Neural progenitor cell (in vitro differentiated cells): ENCODE data around the gene DRAXIN. TPM values are rescaled to one million over a fixed set of nuclear protein-coding genes. Genes with fewer than 3 reads are reported as not detected.
A peak's percentile ranks its signal among the peaks of the same experiment; 100 is the strongest.

Experiments
- DNase-seq: peaks from one replicate; pipeline ENCODE4 v3.0.0-alpha.2; 2016; ENCODE audit warnings: low spot score
- H2AFZ ChIP-seq: fragments of 200-600 bp; sonication (generic); replicated peaks from 2 replicates; pipeline ENCODE4 v1.6.1; 2016; ENCODE audit warnings: antibody characterized with exemption
- H3F3A ChIP-seq: fragments of 200-600 bp; sonication (generic); 2 replicates; pipeline ENCODE4 v1.6.1; 2016; ENCODE audit warnings: antibody characterized with exemption, low read depth
- H3K27ac ChIP-seq: fragments of 200-600 bp; sonication (generic); 2 replicates; pipeline ENCODE4 v1.5.1; 2016; ENCODE audit warnings: mild to moderate bottlenecking
- H3K27me3 ChIP-seq: fragments of 200-600 bp; sonication (generic); 2 replicates; pipeline ENCODE4 v1.6.1; 2016; ENCODE audit warnings: mild to moderate bottlenecking, moderate library complexity
- H3K36me3 ChIP-seq: fragments of 200-600 bp; sonication (generic); 2 replicates; pipeline ENCODE4 v1.5.1; 2016
- H3K4me1 ChIP-seq: fragments of 200-600 bp; sonication (generic); 2 replicates; pipeline ENCODE4 v1.6.1; 2016; ENCODE audit warnings: mixed run types
- H3K4me2 ChIP-seq: fragments of 200-600 bp; sonication (generic); 2 replicates; pipeline ENCODE4 v1.6.1; 2016
- H3K4me3 ChIP-seq: fragments of 200-600 bp; sonication (generic); 2 replicates; pipeline ENCODE4 v1.5.1; 2016
- H3K79me2 ChIP-seq: fragments of 200-600 bp; sonication (generic); 2 replicates; pipeline ENCODE4 v1.6.1; 2016; ENCODE audit warnings: low read depth
- H3K9ac ChIP-seq: fragments of 200-600 bp; sonication (generic); 2 replicates; pipeline ENCODE4 v1.6.1; 2016
- H3K9me3 ChIP-seq: fragments of 200-600 bp; sonication (generic); 2 replicates; pipeline ENCODE4 v1.5.1; 2016; ENCODE audit warnings: low read depth
- H4K20me1 ChIP-seq: fragments of 200-600 bp; sonication (generic); 2 replicates; pipeline ENCODE4 v1.6.1; 2016; ENCODE audit warnings: low read depth
- H3K27ac Mint-ChIP-seq: 3 replicates; pipeline ENCODE4 v1.8.0; 2021; ENCODE audit warnings: mixed read lengths
- H3K27me3 Mint-ChIP-seq: 2 replicates; pipeline ENCODE4 v1.8.0; 2022; ENCODE audit warnings: low read depth, mild to moderate bottlenecking, inconsistent platforms, moderate library complexity, mixed read lengths; ENCODE audit not compliant: insufficient read depth
- H3K36me3 Mint-ChIP-seq: 3 replicates; pipeline ENCODE4 v1.8.0; 2021; ENCODE audit warnings: mixed read lengths
- H3K4me1 Mint-ChIP-seq: 3 replicates; pipeline ENCODE4 v1.8.0; 2021; ENCODE audit warnings: mixed read lengths
- H3K4me3 Mint-ChIP-seq: 3 replicates; pipeline ENCODE4 v1.8.0; 2021; ENCODE audit warnings: mild to moderate bottlenecking, moderate library complexity, mixed read lengths
- H3K9me3 Mint-ChIP-seq: 3 replicates; pipeline ENCODE4 v1.8.0; 2020; ENCODE audit warnings: mixed read lengths
- EZH2 ChIP-seq: fragments of 200-600 bp; sonication (generic); IDR thresholded peaks from 2 replicates; pipeline ENCODE4 v1.6.1; 2017; ENCODE audit warnings: antibody characterized with exemption, mild to moderate bottlenecking, moderate library complexity
- EZH2phosphoT487 ChIP-seq: fragments of 200-600 bp; sonication (generic); IDR thresholded peaks from 2 replicates; pipeline ENCODE4 v1.6.1; 2017; ENCODE audit warnings: antibody characterized with exemption
- total RNA-seq: library from RNA; depleted of rRNA; stranded (reverse); fragments of >200 nt; gene quantifications from 2 replicates; pipeline ENCODE4 v1.2.3, GENCODE V29; 2015; ENCODE audit warnings: low replicate concordance
- TF ChIP-seq, protein P1 (sequence below): fragments of 200-600 bp; sonication (generic); IDR thresholded peaks from 2 replicates; pipeline ENCODE4 v1.5.1; 2017; ENCODE audit warnings: antibody characterized with exemption, mild to moderate bottlenecking

DRAXIN gene
- total RNA-seq, 1 donor from 2014 or later, result 27.1 TPM

DNA sequence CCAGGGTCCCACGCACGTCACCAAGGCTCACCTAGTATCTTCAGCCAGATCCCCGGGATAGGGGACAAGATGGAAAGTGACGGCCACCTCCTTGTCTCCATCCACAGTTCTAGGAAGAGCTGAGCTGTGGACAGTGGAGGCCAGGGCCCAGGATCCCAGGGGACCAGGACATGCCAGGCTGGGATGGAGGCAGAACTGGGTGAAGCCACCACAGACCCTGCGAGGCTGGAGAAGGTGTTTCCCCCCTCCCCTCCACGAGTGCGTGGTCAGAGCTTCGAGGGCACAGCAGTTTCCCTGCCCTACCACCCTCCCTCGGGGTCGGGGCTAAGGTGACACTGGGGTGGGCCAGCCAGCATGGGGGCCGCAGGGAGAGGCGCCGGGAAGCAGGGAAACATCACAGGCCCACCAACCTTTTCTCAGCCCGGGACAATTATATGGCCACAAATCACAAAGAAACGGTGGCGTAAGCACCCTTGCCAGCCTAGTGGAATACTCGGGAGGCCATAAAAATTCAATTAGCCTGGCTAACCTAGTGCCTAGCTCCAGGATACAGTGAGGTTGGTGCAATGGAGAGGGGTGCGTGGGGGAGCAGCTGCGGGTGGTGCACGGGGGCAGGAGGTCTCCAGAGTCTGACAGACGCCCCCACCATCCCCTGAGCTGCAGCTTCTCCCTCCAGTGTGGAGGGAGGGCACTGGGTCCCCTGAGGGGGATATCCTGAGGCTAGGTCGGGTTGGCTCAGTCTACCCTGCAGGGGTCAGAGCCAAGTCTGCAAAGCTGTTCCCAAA is 13.4 kb downstream of the DRAXIN start:
- Histone ChIP-seq H3K4me2 (peak overlapping the region; percentile 75), H3F3A (peaks cover 34% of the 10 kb centered on the region), H4K20me1 (peaks cover 76% of the 10 kb centered on the region), H2AFZ (no peak overlapping the region), H3K4me1 (peaks cover 48% of the 10 kb centered on the region), H3K79me2 (peaks cover 60% of the 10 kb centered on the region), H3K27me3 (no peaks in the 10 kb centered on the region), H3K27ac (no peak overlapping the region), H3K36me3 (no peaks in the 10 kb centered on the region), H3K9me3 (no peaks in the 10 kb centered on the region), H3K9ac (no peak overlapping the region), H3K4me3 (no peak overlapping the region)
- Mint-ChIP-seq H3K4me1 (peaks cover 53% of the 10 kb centered on the region), H3K36me3 (peaks cover 4% of the 10 kb centered on the region), H3K9me3 (no peaks in the 10 kb centered on the region), H3K4me3 (peak overlapping the region; percentile 66), H3K27ac (peak overlapping the region; percentile 95), H3K27me3 (peaks cover 3% of the 10 kb centered on the region)
- TF ChIP-seq EZH2phosphoT487 (no peak), EZH2 (no peak)
- TF ChIP-seq, protein P1, sequence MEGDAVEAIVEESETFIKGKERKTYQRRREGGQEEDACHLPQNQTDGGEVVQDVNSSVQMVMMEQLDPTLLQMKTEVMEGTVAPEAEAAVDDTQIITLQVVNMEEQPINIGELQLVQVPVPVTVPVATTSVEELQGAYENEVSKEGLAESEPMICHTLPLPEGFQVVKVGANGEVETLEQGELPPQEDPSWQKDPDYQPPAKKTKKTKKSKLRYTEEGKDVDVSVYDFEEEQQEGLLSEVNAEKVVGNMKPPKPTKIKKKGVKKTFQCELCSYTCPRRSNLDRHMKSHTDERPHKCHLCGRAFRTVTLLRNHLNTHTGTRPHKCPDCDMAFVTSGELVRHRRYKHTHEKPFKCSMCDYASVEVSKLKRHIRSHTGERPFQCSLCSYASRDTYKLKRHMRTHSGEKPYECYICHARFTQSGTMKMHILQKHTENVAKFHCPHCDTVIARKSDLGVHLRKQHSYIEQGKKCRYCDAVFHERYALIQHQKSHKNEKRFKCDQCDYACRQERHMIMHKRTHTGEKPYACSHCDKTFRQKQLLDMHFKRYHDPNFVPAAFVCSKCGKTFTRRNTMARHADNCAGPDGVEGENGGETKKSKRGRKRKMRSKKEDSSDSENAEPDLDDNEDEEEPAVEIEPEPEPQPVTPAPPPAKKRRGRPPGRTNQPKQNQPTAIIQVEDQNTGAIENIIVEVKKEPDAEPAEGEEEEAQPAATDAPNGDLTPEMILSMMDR, result no peak
- no peak for DNase-seq

DNA sequence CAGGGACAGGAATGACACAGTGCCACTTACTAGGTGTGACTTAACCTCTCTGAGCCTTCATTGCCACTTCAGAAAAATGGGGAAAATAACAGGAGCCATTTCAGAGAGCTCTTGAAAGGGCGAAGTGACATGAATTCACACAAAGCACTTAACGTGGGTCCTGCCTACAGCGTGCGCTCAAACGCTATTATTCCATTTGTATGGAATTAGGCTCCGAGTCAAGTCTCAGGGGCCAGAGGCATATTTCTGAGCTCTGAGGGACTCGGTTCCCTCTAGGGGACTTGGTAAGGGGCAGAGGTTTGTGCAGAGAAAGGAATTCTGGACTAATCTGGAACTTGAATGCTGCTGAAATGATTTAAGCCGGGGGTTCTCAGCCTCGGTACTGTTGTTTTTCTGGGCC is 14.1 kb downstream of the DRAXIN start:
- no peak overlapping the region for H3K9ac ChIP-seq
- DNase-seq, result no peak
- peaks cover 29% of the 10 kb centered on the region for H3F3A ChIP-seq
- H3K36me3 ChIP-seq, result no peaks in the 10 kb centered on the region
- Mint-ChIP-seq H3K9me3 (no peaks in the 10 kb centered on the region), H3K4me3 (peak overlapping the region; percentile 38), H3K36me3 (peaks cover 4% of the 10 kb centered on the region), H3K4me1 (peaks cover 52% of the 10 kb centered on the region), H3K27me3 (peaks cover 3% of the 10 kb centered on the region), H3K27ac (peak overlapping the region; percentile 5)
- H3K4me3 ChIP-seq, result no peak overlapping the region
- H2AFZ ChIP-seq, result no peak overlapping the region
- H3K9me3 ChIP-seq, result no peaks in the 10 kb centered on the region
- H3K79me2 ChIP-seq, result peaks cover 54% of the 10 kb centered on the region
- H3K27me3 ChIP-seq, result no peaks in the 10 kb centered on the region
- peaks cover 71% of the 10 kb centered on the region for H4K20me1 ChIP-seq
- H3K27ac ChIP-seq, result no peak overlapping the region
- H3K4me1 ChIP-seq, result peaks cover 43% of the 10 kb centered on the region
- TF ChIP-seq EZH2phosphoT487 (no peak), EZH2 (no peak)
- TF ChIP-seq, protein P1, result no peak
- peak overlapping the region; percentile 39 for H3K4me2 ChIP-seq

DNA sequence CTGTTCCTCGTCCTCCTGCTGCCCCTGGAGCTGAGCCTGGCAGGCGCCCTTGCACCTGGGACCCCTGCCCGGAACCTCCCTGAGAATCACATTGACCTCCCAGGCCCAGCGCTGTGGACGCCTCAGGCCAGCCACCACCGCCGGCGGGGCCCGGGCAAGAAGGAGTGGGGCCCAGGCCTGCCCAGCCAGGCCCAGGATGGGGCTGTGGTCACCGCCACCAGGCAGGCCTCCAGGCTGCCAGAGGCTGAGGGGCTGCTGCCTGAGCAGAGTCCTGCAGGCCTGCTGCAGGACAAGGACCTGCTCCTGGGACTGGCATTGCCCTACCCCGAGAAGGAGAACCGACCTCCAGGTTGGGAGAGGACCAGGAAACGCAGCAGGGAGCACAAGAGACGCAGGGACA is 14.8 kb downstream of the DRAXIN start:
- DNase-seq, result no peak
- no peak overlapping the region for H3K4me3 Mint-ChIP-seq
- H3K27me3 Mint-ChIP-seq, result peaks cover 3% of the 10 kb centered on the region

More for the DNA sequence above, 14.8 kb downstream of the DRAXIN start:
- Histone ChIP-seq H3K9me3 (no peaks in the 10 kb centered on the region), H3K9ac (no peak overlapping the region), H3F3A (peaks cover 25% of the 10 kb centered on the region), H3K4me3 (no peak overlapping the region), H3K36me3 (no peaks in the 10 kb centered on the region), H4K20me1 (peaks cover 64% of the 10 kb centered on the region), H3K27ac (no peak overlapping the region), H3K79me2 (peaks cover 47% of the 10 kb centered on the region), H3K27me3 (no peaks in the 10 kb centered on the region), H3K4me2 (no peak overlapping the region), H3K4me1 (peaks cover 36% of the 10 kb centered on the region), H2AFZ (no peak overlapping the region)
- Mint-ChIP-seq H3K9me3 (no peaks in the 10 kb centered on the region), H3K36me3 (peaks cover 4% of the 10 kb centered on the region), H3K4me1 (peaks cover 45% of the 10 kb centered on the region), H3K27ac (no peak overlapping the region)
- TF ChIP-seq EZH2phosphoT487 (no peak), EZH2 (no peak)
- TF ChIP-seq, protein P1, result no peak
